K562 treated with DMSO at 1 percent for 48 hours (cell line): ENCODE measurements around the gene OR10A5. TPM values are rescaled to one million over a fixed set of nuclear protein-coding genes. Genes with fewer than 3 reads are reported as not detected.

Source experiments
- total RNA-seq: library from RNA; unstranded; fragments of 300-600 nt; gene quantifications from 2 replicates; pipeline ENCODE4 v1.2.3, GENCODE V29; 2022; ENCODE audit warnings: low replicate concordance; ENCODE audit errors: extremely low read depth

OR10A5 gene
- not detected in 2 replicates for total RNA-seq

GRCh38 chr11:6845383-6845782, at the start of gene OR10A5:
TSS of gene OR10A5 (plus strand) at chr11:6845683. CDS start at chr11:6845683, 0 bp downstream.

GRCh38 chr11:6799402-6799801, 46.1 kb upstream of the OR10A5 start, which contains the start of gene OR6A2:
TSS of gene OR6A2 (minus strand) at chr11:6799689. CDS start at chr11:6795708, 3,981 bp downstream.

GRCh38 chr11:6862961-6863360, 17.5 kb downstream of the OR10A5 start, which contains the start of gene OR10A2:
TSS of gene OR10A2 (plus strand) at chr11:6863057. CDS start at chr11:6869755, 6,698 bp downstream.

GRCh38 chr11:6876325-6876724, 30.8 kb downstream of the OR10A5 start, which contains the start of gene OR10A4:
TSS of gene OR10A4 (plus strand) at chr11:6876625. CDS start at chr11:6876648, 23 bp downstream.

GRCh38 chr11:6892400-6892799, 46.9 kb downstream of the OR10A5 start, which contains the start of gene OR2D2:
TSS of gene OR2D2 (minus strand) at chr11:6892500. CDS start at chr11:6892500, 0 bp downstream.

Other genes starting within 250 kb of the OR10A5 start
- gene RRP8, start 242.1 kb upstream of the OR10A5 start, total RNA-seq: not detected in 2 replicates
- gene ILK, start 241.9 kb upstream of the OR10A5 start, total RNA-seq: 274 TPM in 1 of 2 replicates, not detected in the other
- not detected in 2 replicates for gene TAF10, start 233.5 kb upstream of the OR10A5 start, total RNA-seq
- gene TPP1, start 226.3 kb upstream of the OR10A5 start, total RNA-seq: 148 TPM in 1 of 2 replicates, not detected in the other
- gene DCHS1, start 189.9 kb upstream of the OR10A5 start, total RNA-seq: not detected in 2 replicates
- gene MRPL17, start 162.3 kb upstream of the OR10A5 start, total RNA-seq: not detected in 2 replicates
- not detected in 2 replicates for gene OR2AG2, start 73.7 kb upstream of the OR10A5 start, total RNA-seq
- gene OR2AG1, start 62.7 kb upstream of the OR10A5 start, total RNA-seq: not detected in 2 replicates
- gene OR6A2, start 46.0 kb upstream of the OR10A5 start, total RNA-seq: not detected in 2 replicates
- gene OR10A2, start 17.4 kb downstream of the OR10A5 start, total RNA-seq: not detected in 2 replicates
- gene OR10A4, start 30.9 kb downstream of the OR10A5 start, total RNA-seq: not detected in 2 replicates
- not detected in 2 replicates for gene OR2D2, start 46.8 kb downstream of the OR10A5 start, total RNA-seq
- not detected in 2 replicates for gene OR2D3, start 75.3 kb downstream of the OR10A5 start, total RNA-seq
- gene ZNF215, start 80.7 kb downstream of the OR10A5 start, total RNA-seq: not detected in 2 replicates
- gene ZNF214, start 174.7 kb downstream of the OR10A5 start, total RNA-seq: not detected in 2 replicates
- not detected in 2 replicates for gene NLRP14, start 174.8 kb downstream of the OR10A5 start, total RNA-seq
- not detected in 2 replicates for gene RBMXL2, start 243.3 kb downstream of the OR10A5 start, total RNA-seq